PFSK-1 (cell line): Measurements from ENCODE around the gene SIL1.

ENCODE experiments used
- FOXP2 ChIP-seq: optimal IDR thresholded peaks from 2 replicates; pipeline ENCODE3; 2011; ENCODE audit warnings: borderline replicate concordance, control low read depth, inconsistent platforms; ENCODE audit not compliant: insufficient read depth; ENCODE audit errors: extremely low read length, extremely low read depth
- POLR2AphosphoS5 ChIP-seq: IDR thresholded peaks from 2 replicates; pipeline ENCODE4 v1.6.1; 2012; ENCODE audit warnings: low read depth, mild to moderate bottlenecking, control low read depth, low read length, moderate library complexity
- REST ChIP-seq, 2 experiments: IDR thresholded peaks; 2 replicates each; pipeline versions ENCODE4 v1.6.1 to v1.8.0; 2011 to 2012; ENCODE audit warnings: low read depth in 2 of 2, low read length in 2 of 2, control low read depth in 1 of 2, inconsistent platforms in 1 of 2, mild to moderate bottlenecking in 1 of 2, moderate library complexity in 1 of 2; ENCODE audit not compliant: insufficient read depth in 1 of 2
- SIN3A ChIP-seq: IDR thresholded peaks from 2 replicates; pipeline ENCODE4 v1.6.1; 2012; ENCODE audit warnings: mild to moderate bottlenecking, low read length, moderate library complexity, borderline replicate concordance; ENCODE audit not compliant: insufficient read depth
- TAF1 ChIP-seq: IDR thresholded peaks from 2 replicates; pipeline ENCODE4 v1.6.1; 2012; ENCODE audit warnings: low read length, control low read depth, borderline replicate concordance; ENCODE audit not compliant: insufficient read depth

- TF ChIP-seq POLR2AphosphoS5 (no peak), REST (IDR thresholded peaks at IDR 0.05; ENCODE audit: insufficient read depth in 1 of 2, low read depth in 2 of 2, low read length in 2 of 2) (no peak), TAF1 (no peak), SIN3A (no peak), FOXP2 (no peak)
Observed at GRCh38 chr5:138985256-138985655, 212.9 kb downstream of the SIL1 start.
